Endothelial cell of umbilical vein (primary cell): ENCODE results near the gene BRMS1. TPM values are rescaled to one million over a fixed set of nuclear protein-coding genes. Genes with fewer than 3 reads are reported as not detected.

ENCODE experiments used
- BruUV-seq: library from RNA; stranded (reverse); fragments of 400-500 nt; replicated peaks from 2 replicates; lab custom pipeline; 2021; lab: Mats Ljungman, UMichigan
- CTCF ChIA-PET: fragments of 300-600, 350-600 bp; sonication (Branson Sonifier 250); formaldehyde crosslinking; loops from one replicate; lab custom pipeline; 2021; ENCODE audit warnings: antibody characterized with exemption, inconsistent platforms; lab: Charles Lee
- POLR2A ChIA-PET: fragments of 300-600, 350-600 bp; sonication (Branson Sonifier 250); formaldehyde crosslinking; loops from one replicate; lab custom pipeline; 2021; ENCODE audit warnings: antibody characterized with exemption, inconsistent platforms; lab: Charles Lee
- DNase-seq: peaks from one replicate; pipeline ENCODE4 v3.0.0-alpha.2; 2011; ENCODE audit warnings: low read depth, low spot score
- FAIRE-seq: peaks from 2 replicates; lab custom pipeline; 2011; peaks lifted over from hg19 to GRCh38; lab: Jason Lieb, UNC
- H2AFZ ChIP-seq: 2 replicates; pipeline ENCODE4 v1.6.0; 2012; ENCODE audit warnings: low read depth, low read length, control low read depth, inconsistent platforms
- H3K27ac ChIP-seq: 2 replicates; pipeline ENCODE4 v1.5.1; 2011; ENCODE audit warnings: low read depth, mild to moderate bottlenecking, control low read depth, low read length, moderate library complexity; ENCODE audit not compliant: insufficient read depth
- H3K27me3 ChIP-seq, 2 experiments: 2 replicates each; pipeline versions ENCODE4 v1.6.0 to v1.6.1; 2011; ENCODE audit warnings: low read length in 2 of 2, mixed read lengths in 1 of 2; ENCODE audit not compliant: control insufficient read depth in 2 of 2, insufficient read depth in 2 of 2
- H3K36me3 ChIP-seq, 2 experiments: 2 replicates in 1 of 2; 3 replicates in 1 of 2; pipeline ENCODE4 v1.5.1; 2011; ENCODE audit warnings: low read length in 2 of 2, mild to moderate bottlenecking in 1 of 2, moderate library complexity in 1 of 2; ENCODE audit not compliant: control insufficient read depth in 2 of 2, insufficient read depth in 2 of 2; ENCODE audit errors: extremely low read depth in 1 of 2
- H3K4me1 ChIP-seq: 3 replicates; pipeline ENCODE4 v1.5.1; 2011; ENCODE audit warnings: mild to moderate bottlenecking, low read length; ENCODE audit not compliant: control insufficient read depth, insufficient read depth; ENCODE audit errors: extremely low read depth
- H3K4me2 ChIP-seq: 2 replicates; pipeline ENCODE4 v1.6.1; 2011; ENCODE audit warnings: low read length, control low read depth, mixed read lengths; ENCODE audit not compliant: insufficient read depth
- H3K4me3 ChIP-seq, 3 experiments: fragments of 200-600 bp in 1 of 3; sonication (generic), shearing (Covaris generic) in 1 of 3; replicated peaks in 1 of 3; 2 replicates each; pipeline ENCODE4 v1.5.1; 2011 to 2016; ENCODE audit warnings: control low read depth in 3 of 3, low read length in 3 of 3, mild to moderate bottlenecking in 2 of 3, inconsistent platforms in 1 of 3, low read depth in 1 of 3, moderate library complexity in 1 of 3; ENCODE audit not compliant: insufficient read depth in 1 of 3
- H3K79me2 ChIP-seq: 2 replicates; pipeline ENCODE4 v1.6.0; 2012; ENCODE audit warnings: low read length, inconsistent platforms; ENCODE audit not compliant: control insufficient read depth, insufficient read depth
- H3K9ac ChIP-seq: replicated peaks from 2 replicates; pipeline ENCODE3; 2011; ENCODE audit warnings: low read length, control low read depth; ENCODE audit not compliant: insufficient read depth; ENCODE audit errors: extremely low read depth
- H3K9me1 ChIP-seq: replicated peaks from 3 replicates; pipeline ENCODE4 v1.6.0; 2011; ENCODE audit warnings: mild to moderate bottlenecking, low read length; ENCODE audit not compliant: control insufficient read depth, insufficient read depth; ENCODE audit errors: extremely low read depth
- H3K9me3 ChIP-seq: replicated peaks from 2 replicates; pipeline ENCODE4 v1.5.1; 2012; ENCODE audit warnings: low read length, inconsistent platforms; ENCODE audit not compliant: control insufficient read depth, insufficient read depth
- H4K20me1 ChIP-seq: replicated peaks from 2 replicates; pipeline ENCODE3; 2011; ENCODE audit warnings: mild to moderate bottlenecking, low read length; ENCODE audit not compliant: control insufficient read depth, insufficient read depth; ENCODE audit errors: extremely low read depth
- EZH2 ChIP-seq: IDR thresholded peaks from 2 replicates; pipeline ENCODE4 v1.6.1; 2012; ENCODE audit warnings: borderline replicate concordance, low read depth, mild to moderate bottlenecking, moderate library complexity, low read length, inconsistent platforms; ENCODE audit not compliant: severe bottlenecking
- GATA2 ChIP-seq: IDR thresholded peaks from 2 replicates; pipeline ENCODE4 v1.7.0; 2011; ENCODE audit warnings: low read depth, mild to moderate bottlenecking, moderate library complexity, mixed read lengths, low read length; ENCODE audit not compliant: insufficient read length, insufficient read depth
- JUN ChIP-seq: IDR thresholded peaks from 2 replicates; pipeline ENCODE4 v1.6.1; 2011; ENCODE audit warnings: borderline replicate concordance, low read depth; ENCODE audit not compliant: insufficient read length, insufficient read depth
- MYC ChIP-seq: IDR thresholded peaks from one replicate; pipeline ENCODE4 v1.6.1; 2011; ENCODE audit warnings: mild to moderate bottlenecking, low read depth, low read length
- POLR2A ChIP-seq: IDR thresholded peaks from 2 replicates; pipeline ENCODE4 v1.6.1; 2012; ENCODE audit warnings: low read depth, mild to moderate bottlenecking, control low read depth, low read length
- dilution Hi-C: fragments of 300-500 bp; cut with MboI; formaldehyde crosslinking; loops from one replicate; pipeline ENCODE4 v1.15.0; 2019; ENCODE audit warnings: low sequenced_read_pairs; ENCODE audit not compliant: extremely low pct_ligation_motif_present
- intact Hi-C: fragments of 100-400 bp; cut with micrococcal nuclease; formaldehyde crosslinking; loops from one replicate; pipeline ENCODE4 v1.10.0; 2022
- polyA plus RNA-seq, 4 experiments: library from polyadenylated mRNA; depleted of rRNA in 3 of 4; stranded (reverse) in 3 of 4; unstranded in 1 of 4; fragments of >200 nt; gene quantifications; 2 replicates each; pipeline versions ENCODE4 v1.2.1 to v1.2.3, GENCODE V29; 2011 to 2012; ENCODE audit warnings: missing spikeins in 1 of 4
- total RNA-seq: library from RNA; stranded (reverse); gene quantifications from 2 replicates; pipeline ENCODE4 v1.2.3, GENCODE V29; 2021

Gene BRMS1
- total and polyA plus RNA-seq, 2 donors (not counting 3 experiments of a cell fraction or from before 2014, with no cell fraction given) = 51.4 to 53.1 TPM

- FAIRE-seq (no peak), DNase-seq (no peak)
- no peaks in the 10 kb centered on the region for H4K20me1 ChIP-seq
- H3K9me1 ChIP-seq = no peaks in the 10 kb centered on the region
- intact Hi-C loops (no loop called here), dilution Hi-C loops (no loop called here)
- ChIA-PET POLR2A (no interaction called here), CTCF (interaction anchor here (3.7 kb wide), 1 partner anchor 8 kb away, joined by 23 read pairs; no protein-coding TSS in a partner anchor)
- no peaks in the 10 kb centered on the region for H3K79me2 ChIP-seq
- BruUV-seq = no TSS peak
- H3K4me3 ChIP-seq = no peak overlapping the region
- H3K27ac ChIP-seq = no peak overlapping the region
- H3K9me3 ChIP-seq = no peaks in the 10 kb centered on the region
- no peak overlapping the region for H3K4me2 ChIP-seq
- no peak overlapping the region for H3K9ac ChIP-seq
- H3K27me3 ChIP-seq = no peaks in the 10 kb centered on the region
- no peaks in the 10 kb centered on the region for H3K4me1 ChIP-seq
- H3K36me3 ChIP-seq = no peaks in the 10 kb centered on the region
- H2AFZ ChIP-seq = no peak overlapping the region
- no peak for TF ChIP-seq GATA2
- no peak for TF ChIP-seq JUN
- no peak for TF ChIP-seq MYC
- no peak for TF ChIP-seq EZH2
- TF ChIP-seq POLR2A = no peak
Observed at GRCh38 chr11:66393954-66394353, 49.0 kb upstream of the BRMS1 start.

- intact Hi-C loops (no loop called here), dilution Hi-C loops (no loop called here)
- ChIA-PET CTCF (interaction anchor here (1.2 to 3.9 kb wide), 4 partner anchors 14 to 79 kb away, joined by 3 to 54 read pairs (median 4); no protein-coding TSS in a partner anchor), POLR2A (no interaction called here)
- Histone ChIP-seq H3K9ac (no peak overlapping the region), H2AFZ (no peak overlapping the region), H3K4me3 (no peak overlapping the region), H3K4me2 (no peak overlapping the region), H3K27me3 (peaks cover 4 to 6% of the 10 kb centered on the region in 2 experiments), H3K79me2 (no peaks in the 10 kb centered on the region), H3K27ac (no peak overlapping the region), H4K20me1 (no peaks in the 10 kb centered on the region), H3K9me3 (no peaks in the 10 kb centered on the region), H3K9me1 (no peaks in the 10 kb centered on the region), H3K4me1 (peaks cover 2% of the 10 kb centered on the region), H3K36me3 (no peaks in the 10 kb centered on the region)
- BruUV-seq = no TSS peak
- FAIRE-seq (no peak), DNase-seq (no peak)
- no peak for TF ChIP-seq JUN
Observed at GRCh38 chr11:66391322-66391721, 46.4 kb upstream of the BRMS1 start.
